ENCODE results near the gene CKM. TPM values are rescaled to one million over a fixed set of nuclear protein-coding genes. Genes with fewer than 3 reads are reported as not detected.

CKM gene
- total RNA-seq, 2 donors from 2014 or later, result 2.7 to 3.7 TPM

- 68 to 70% methylated on average over 7 of the region's 7 CpGs for WGBS, 2 experiments (ENCODE audit: insufficient coverage in 1 of 2, insufficient read length in 1 of 2)
- DNase-seq, result no peak
- H3K9me3 Mint-ChIP-seq, result peaks cover 10% of the 10 kb centered on the region
- H3K4me3 ChIP-seq (ENCODE audit: low read length), result no peak overlapping the region
- no peak for TF ChIP-seq CTCF (conservative IDR thresholded peaks at IDR 0.05)
- H3K36me3 Mint-ChIP-seq (ENCODE audit: low read depth), result peaks cover 57% of the 10 kb centered on the region
- no peaks in the 10 kb centered on the region for H3K4me1 Mint-ChIP-seq
- H3K4me3 Mint-ChIP-seq, result no peak overlapping the region
- H3K9ac ChIP-seq (ENCODE audit: extremely low read depth, low read length, poor library complexity, severe bottlenecking), result no peak overlapping the region
- no peaks in the 10 kb centered on the region for H3K4me1 ChIP-seq (ENCODE audit: control insufficient read depth, insufficient read depth, low read length)
- no peaks in the 10 kb centered on the region for H3K27me3 ChIP-seq (ENCODE audit: control insufficient read depth, insufficient read depth, low read length, poor library complexity, severe bottlenecking)
- H3K27ac Mint-ChIP-seq, result no peak overlapping the region
- H3K27me3 Mint-ChIP-seq (ENCODE audit: insufficient read depth), result no peaks in the 10 kb centered on the region
- H3K9me3 ChIP-seq (ENCODE audit: control insufficient read depth, low read length), result peaks cover 7% of the 10 kb centered on the region
- no peak overlapping the region for H3K27ac ChIP-seq (ENCODE audit: low read depth, low read length)
- peaks cover 69% of the 10 kb centered on the region for H3K36me3 ChIP-seq (ENCODE audit: control insufficient read depth, insufficient read depth, low read length)
These were observed 39.1 kb downstream of the CKM start for GRCh38 chr19:45283443-45284033.

- Mint-ChIP-seq H3K27ac (no peak overlapping the region), H3K27me3 (ENCODE audit: insufficient read depth) (no peaks in the 10 kb centered on the region), H3K36me3 (ENCODE audit: low read depth) (peaks cover 63% of the 10 kb centered on the region), H3K9me3 (peaks cover 10% of the 10 kb centered on the region), H3K4me3 (no peak overlapping the region), H3K4me1 (no peaks in the 10 kb centered on the region)
- H3K4me3 ChIP-seq (ENCODE audit: low read length), result no peak overlapping the region
- TF ChIP-seq CTCF (conservative IDR thresholded peaks at IDR 0.05), result no peak
- H3K4me1 ChIP-seq (ENCODE audit: control insufficient read depth, insufficient read depth, low read length), result no peaks in the 10 kb centered on the region
- H3K9ac ChIP-seq (ENCODE audit: extremely low read depth, low read length, poor library complexity, severe bottlenecking), result no peak overlapping the region
- H3K36me3 ChIP-seq (ENCODE audit: control insufficient read depth, insufficient read depth, low read length), result peaks cover 52% of the 10 kb centered on the region
- WGBS, 2 experiments (ENCODE audit: insufficient coverage in 1 of 2, insufficient read length in 1 of 2), result 92 to 96% methylated on average over 13 to 19 of the region's 19 CpGs
- DNase-seq, result no peak
- H3K27me3 ChIP-seq (ENCODE audit: control insufficient read depth, insufficient read depth, low read length, poor library complexity, severe bottlenecking), result no peaks in the 10 kb centered on the region
- H3K9me3 ChIP-seq (ENCODE audit: control insufficient read depth, low read length), result peaks cover 7% of the 10 kb centered on the region
- no peak overlapping the region for H3K27ac ChIP-seq (ENCODE audit: low read depth, low read length)
These were observed 42.2 kb downstream of the CKM start for GRCh38 chr19:45280471-45280961.

- H3K4me1 ChIP-seq (ENCODE audit: control insufficient read depth, insufficient read depth, low read length), result no peaks in the 10 kb centered on the region
- 84 to 94% methylated on average over 3 of the region's 3 CpGs for WGBS, 2 experiments (ENCODE audit: insufficient coverage in 1 of 2, insufficient read length in 1 of 2)
- H3K27ac ChIP-seq (ENCODE audit: low read depth, low read length), result no peak overlapping the region
- peaks cover 48% of the 10 kb centered on the region for H3K36me3 ChIP-seq (ENCODE audit: control insufficient read depth, insufficient read depth, low read length)
- DNase-seq, result no peak
- no peak overlapping the region for H3K4me3 ChIP-seq (ENCODE audit: low read length)
- Mint-ChIP-seq H3K9me3 (peaks cover 10% of the 10 kb centered on the region), H3K4me1 (no peaks in the 10 kb centered on the region), H3K27ac (no peak overlapping the region), H3K36me3 (ENCODE audit: low read depth) (peaks cover 67% of the 10 kb centered on the region), H3K27me3 (ENCODE audit: insufficient read depth) (no peaks in the 10 kb centered on the region), H3K4me3 (no peak overlapping the region)
- no peak for TF ChIP-seq CTCF (conservative IDR thresholded peaks at IDR 0.05)
- no peaks in the 10 kb centered on the region for H3K27me3 ChIP-seq (ENCODE audit: control insufficient read depth, insufficient read depth, low read length, poor library complexity, severe bottlenecking)
- H3K9ac ChIP-seq (ENCODE audit: extremely low read depth, low read length, poor library complexity, severe bottlenecking), result no peak overlapping the region
- H3K9me3 ChIP-seq (ENCODE audit: control insufficient read depth, low read length), result peaks cover 7% of the 10 kb centered on the region
These were observed 43.0 kb downstream of the CKM start for GRCh38 chr19:45279587-45280192.
